Fibroblast of lung (primary cell): ENCODE measurements around the gene DUOX2. TPM values are rescaled to one million over a fixed set of nuclear protein-coding genes. Genes with fewer than 3 reads are reported as not detected.

Experiments used
- DNase-seq, 2 donors: peaks; one replicate each; pipeline versions ENCODE4 v3.0.0 to v3.0.0-alpha.2; 2010; ENCODE audit warnings: low read depth in 2 of 2
- H2AFZ ChIP-seq: 2 replicates; pipeline ENCODE4 v1.5.1; 2012; ENCODE audit warnings: low read length, control low read depth, inconsistent platforms
- H3K27ac ChIP-seq: 2 replicates; pipeline ENCODE4 v1.5.1; 2011; ENCODE audit warnings: low read length, control low read depth; ENCODE audit not compliant: insufficient read depth
- H3K27me3 ChIP-seq: 2 replicates; pipeline ENCODE4 v1.5.1; 2011; ENCODE audit warnings: mild to moderate bottlenecking, low read length; ENCODE audit not compliant: control insufficient read depth, insufficient read depth
- H3K36me3 ChIP-seq: 2 replicates; pipeline ENCODE4 v1.5.1; 2011; ENCODE audit warnings: low read length; ENCODE audit not compliant: control insufficient read depth, insufficient read depth
- H3K4me1 ChIP-seq: 2 replicates; pipeline ENCODE4 v1.5.1; 2011; ENCODE audit warnings: low read length; ENCODE audit not compliant: control insufficient read depth, insufficient read depth; ENCODE audit errors: extremely low read depth
- H3K4me2 ChIP-seq: 2 replicates; pipeline ENCODE4 v1.5.1; 2011; ENCODE audit warnings: low read length, control low read depth; ENCODE audit not compliant: insufficient read depth; ENCODE audit errors: extremely low read depth
- H3K4me3 ChIP-seq, 4 experiments: fragments of 200-600 bp in 1 of 4; sonication (generic) in 1 of 4; replicated peaks in 1 of 4; 2 replicates each; pipeline ENCODE4 v1.5.1; 2011 to 2016; ENCODE audit warnings: low read length in 4 of 4, low read depth in 3 of 4, mild to moderate bottlenecking in 3 of 4, control low read depth in 2 of 4, inconsistent platforms in 1 of 4, mixed read lengths in 1 of 4; ENCODE audit not compliant: insufficient read depth in 1 of 4; ENCODE audit errors: control extremely low read depth in 1 of 4
- H3K79me2 ChIP-seq: 2 replicates; pipeline ENCODE4 v1.5.1; 2012; ENCODE audit warnings: mild to moderate bottlenecking, low read length, inconsistent platforms; ENCODE audit not compliant: control insufficient read depth, insufficient read depth
- H3K9ac ChIP-seq: 2 replicates; pipeline ENCODE4 v1.5.1; 2011; ENCODE audit warnings: mild to moderate bottlenecking, low read length, control low read depth; ENCODE audit not compliant: insufficient read depth
- H3K9me3 ChIP-seq: 2 replicates; pipeline ENCODE4 v1.5.1; 2012; ENCODE audit warnings: low read depth, low read length; ENCODE audit not compliant: control insufficient read depth, insufficient read depth
- H4K20me1 ChIP-seq: 2 replicates; pipeline ENCODE4 v1.5.1; 2011; ENCODE audit warnings: low read length; ENCODE audit not compliant: control insufficient read depth, insufficient read depth; ENCODE audit errors: extremely low read depth
- CTCF ChIP-seq, 2 donors: IDR thresholded peaks in 1 of 2; conservative IDR thresholded peaks in 1 of 2; 1 replicate in 1 of 2; 2 replicates in 1 of 2; pipeline ENCODE4 v1.5.1; 2011 to 2012; ENCODE audit warnings: low read length in 2 of 2, control low read depth in 1 of 2, inconsistent platforms in 1 of 2, low read depth in 1 of 2, mild to moderate bottlenecking in 1 of 2
- EZH2 ChIP-seq: IDR thresholded peaks from 2 replicates; pipeline ENCODE4 v1.5.1; 2012; ENCODE audit warnings: low read length, control low read depth, mild to moderate bottlenecking; ENCODE audit errors: missing control alignments
- polyA plus RNA-seq, 2 donors: library from polyadenylated mRNA; depleted of rRNA in 1 of 2; stranded (reverse) in 1 of 2; unstranded in 1 of 2; fragments of >200 nt; gene quantifications; 2 replicates each; pipeline ENCODE4 v1.2.1, GENCODE V29; 2011 to 2012; ENCODE audit warnings: missing spikeins in 1 of 2
- total RNA-seq: library from RNA; depleted of rRNA; stranded (reverse); fragments of >200 nt; gene quantifications from 2 replicates; pipeline ENCODE4 v1.2.1, GENCODE V29; 2014

Gene DUOX2
- total and polyA plus RNA-seq, 2 donors (not counting 1 experiment from before 2014, with no cell fraction given), result not detected

- Histone ChIP-seq H3K36me3 (no peaks in the 10 kb centered on the region), H3K79me2 (no peaks in the 10 kb centered on the region), H3K9me3 (no peaks in the 10 kb centered on the region), H3K27me3 (no peaks in the 10 kb centered on the region), H3K4me1 (peaks cover 10% of the 10 kb centered on the region), H2AFZ (no peak overlapping the region), H4K20me1 (no peaks in the 10 kb centered on the region), H3K9ac (no peak overlapping the region), H3K4me2 (no peak overlapping the region), H3K4me3 (no peak overlapping the region), H3K27ac (no peak overlapping the region)
- no peak for DNase-seq
- no peak for TF ChIP-seq CTCF (conservative IDR thresholded peaks at IDR 0.05 in 1 of 2, IDR thresholded peaks at IDR 0.05 in 1 of 2; ENCODE audit: low read depth in 1 of 2, low read length in 2 of 2)
- TF ChIP-seq EZH2, result no peak
Measured at GRCh38 chr15:45161666-45162065, 47.7 kb upstream of the DUOX2 start.

GRCh38 chr15:45157974-45158373 lies 44.0 kb upstream of the DUOX2 start:
- peak; percentile 69 to 93 for DNase-seq
- Histone ChIP-seq H3K79me2 (no peaks in the 10 kb centered on the region), H3K4me3 (no peak overlapping the region), H2AFZ (no peak overlapping the region), H3K9ac (no peak overlapping the region), H3K36me3 (no peaks in the 10 kb centered on the region), H3K4me2 (no peak overlapping the region), H3K27me3 (no peaks in the 10 kb centered on the region), H4K20me1 (no peaks in the 10 kb centered on the region), H3K27ac (no peak overlapping the region), H3K9me3 (no peaks in the 10 kb centered on the region), H3K4me1 (peaks cover 5% of the 10 kb centered on the region)
- no peak for TF ChIP-seq CTCF (conservative IDR thresholded peaks at IDR 0.05 in 1 of 2, IDR thresholded peaks at IDR 0.05 in 1 of 2; ENCODE audit: low read depth in 1 of 2, low read length in 2 of 2)
- TF ChIP-seq EZH2, result no peak

- Histone ChIP-seq H3K4me2 (no peak overlapping the region), H3K79me2 (no peaks in the 10 kb centered on the region), H3K36me3 (no peaks in the 10 kb centered on the region), H3K4me1 (no peaks in the 10 kb centered on the region), H3K9me3 (no peaks in the 10 kb centered on the region), H3K27me3 (no peaks in the 10 kb centered on the region), H3K4me3 (no peak overlapping the region), H3K9ac (no peak overlapping the region), H3K27ac (peak overlapping the region; percentile 27), H2AFZ (no peak overlapping the region), H4K20me1 (no peaks in the 10 kb centered on the region)
- TF ChIP-seq EZH2 (no peak), CTCF (conservative IDR thresholded peaks at IDR 0.05 in 1 of 2, IDR thresholded peaks at IDR 0.05 in 1 of 2; ENCODE audit: low read depth in 1 of 2, low read length in 2 of 2) (no peak)
- DNase-seq, result peak; percentile 18 to 92
Measured at GRCh38 chr15:45156744-45157455, 42.9 kb upstream of the DUOX2 start.
